K562 (cell line): ENCODE results near the gene GTF2A1L. TPM values are rescaled to one million over a fixed set of nuclear protein-coding genes. Genes with fewer than 3 reads are reported as not detected.
A peak's percentile ranks its signal among the peaks of the same experiment; 100 is the strongest.

Source experiments
- ARNT ChIP-seq, 2 experiments: fragments of 450-650 bp; IDR thresholded peaks; 2 replicates each; pipeline ENCODE4 v1.6.1; 2016; ENCODE audit warnings: mild to moderate bottlenecking in 1 of 2
- ATF3 ChIP-seq, 2 experiments: fragments of 450-650 bp in 1 of 2; sonication (generic) in 1 of 2; formaldehyde crosslinking in 1 of 2; IDR thresholded peaks in 1 of 2; conservative IDR thresholded peaks in 1 of 2; 2 replicates each; pipeline versions ENCODE4 v1.6.1 to v1.8.1; 2016 to 2023; ENCODE audit warnings: mild to moderate bottlenecking in 2 of 2, moderate library complexity in 2 of 2, inconsistent platforms in 1 of 2, missing genetic modification reagents in 1 of 2
- CLOCK ChIP-seq: fragments of 250-450 bp; sonication (Bioruptor Pico); IDR thresholded peaks from 2 replicates; pipeline ENCODE4 v1.4.0; 2020; ENCODE audit warnings: mild to moderate bottlenecking, moderate library complexity, borderline replicate concordance
- CSDE1 ChIP-seq, 2 experiments: fragments of 450-650 bp; IDR thresholded peaks; 2 replicates each; pipeline ENCODE4 v1.6.1; 2016; ENCODE audit warnings: mild to moderate bottlenecking in 1 of 2
- CXXC5 ChIP-seq: fragments of 250-450 bp; sonication (Bioruptor Pico); IDR thresholded peaks from 2 replicates; pipeline ENCODE4 v1.8.0; 2022; ENCODE audit warnings: inconsistent platforms, mild to moderate bottlenecking, moderate library complexity
- KHSRP ChIP-seq: fragments of 450-650 bp; IDR thresholded peaks from 2 replicates; pipeline ENCODE4 v1.6.1; 2017
- RAD21 ChIP-seq, 2 experiments: fragments of 250-450 bp in 1 of 2; fragments of 450-650 bp in 1 of 2; sonication (Bioruptor Pico) in 1 of 2; formaldehyde crosslinking in 1 of 2; IDR thresholded peaks in 1 of 2; conservative IDR thresholded peaks in 1 of 2; 2 replicates each; pipeline versions ENCODE4 v1.4.0 to v1.8.0; 2020 to 2022; ENCODE audit warnings: mild to moderate bottlenecking in 2 of 2, moderate library complexity in 1 of 2
- RUNX1 ChIP-seq: sonication (generic); IDR thresholded peaks from 2 replicates; pipeline ENCODE4 v1.6.1; 2016; ENCODE audit warnings: antibody characterized with exemption, low read depth
- SMAD3 ChIP-seq: fragments of 450-650 bp; formaldehyde crosslinking; conservative IDR thresholded peaks from 2 replicates; pipeline ENCODE4 v1.4.0; 2020; ENCODE audit warnings: mild to moderate bottlenecking
- SMC3 ChIP-seq: conservative IDR thresholded peaks from 2 replicates; pipeline ENCODE4 v1.6.1; 2011; ENCODE audit warnings: low read depth, low read length, improper control_type of control experiment; ENCODE audit not compliant: insufficient read depth
- ZFPM2 ChIP-seq: fragments of 250-450 bp; sonication (Bioruptor Pico); IDR thresholded peaks from 2 replicates; pipeline ENCODE4 v1.5.1; 2022; ENCODE audit warnings: mild to moderate bottlenecking
- ZFX ChIP-seq: sonication (generic); formaldehyde crosslinking; IDR thresholded peaks from 2 replicates; pipeline ENCODE4 v1.8.0; 2022; ENCODE audit warnings: mild to moderate bottlenecking, missing genetic modification reagents, moderate library complexity
- ZNF124 ChIP-seq: sonication (generic); formaldehyde crosslinking; IDR thresholded peaks from 2 replicates; pipeline ENCODE4 v1.8.1; 2022; ENCODE audit warnings: missing genetic modification reagents
- ZNF140 ChIP-seq: fragments of 250-450 bp; sonication (Bioruptor Pico); IDR thresholded peaks from 2 replicates; pipeline ENCODE4 v1.8.0; 2021; ENCODE audit warnings: moderate library complexity, mild to moderate bottlenecking, inconsistent platforms
- ZNF174 ChIP-seq: fragments of 250-450 bp; sonication (Bioruptor Pico); IDR thresholded peaks from 2 replicates; pipeline ENCODE4 v1.4.0; 2020; ENCODE audit warnings: mild to moderate bottlenecking
- ZNF3 ChIP-seq: fragments of 250-450 bp; sonication (Bioruptor Pico); IDR thresholded peaks from 2 replicates; pipeline ENCODE4 v1.5.0; 2021; ENCODE audit warnings: mild to moderate bottlenecking, moderate library complexity
- ZNF347 ChIP-seq: fragments of 450-650 bp; formaldehyde crosslinking; IDR thresholded peaks from 2 replicates; pipeline ENCODE4 v1.4.0; 2020; ENCODE audit warnings: low read depth, mild to moderate bottlenecking, moderate library complexity
- ZNF584 ChIP-seq: fragments of 200-800 bp; sonication (Bioruptor generic); IDR thresholded peaks from 2 replicates; pipeline ENCODE4 v1.6.1; 2016; ENCODE audit warnings: low read depth, mild to moderate bottlenecking, missing genetic modification characterization, missing compliant biosample characterization
- polyA plus RNA-seq, 8 experiments: library from polyadenylated mRNA; depleted of rRNA in 4 of 8; stranded (reverse) in 5 of 8; unstranded in 3 of 8; fragments of >200 nt; fragmentation: Nextera tagmentation in 2 of 8; fragmentation: Illumina TruSeq in 1 of 8; extraction: Ambion mirVana in 2 of 8; extraction: Trizol in 1 of 8; gene quantifications; 2 replicates each; pipeline versions ENCODE4 v1.2.1 to v1.2.3, GENCODE V29; 2011 to 2014; ENCODE audit warnings: inconsistent platforms in 1 of 8, missing spikeins in 1 of 8
- total RNA-seq, 7 experiments: library from RNA; depleted of rRNA in 6 of 7; stranded (reverse); fragments of >200 nt in 6 of 7; fragmentation: Illumina TruSeq in 2 of 7; extraction: Trizol in 2 of 7; gene quantifications; 2 replicates each; pipeline versions ENCODE4 v1.2.1 to v1.2.3, GENCODE V29; 2011 to 2021; ENCODE audit warnings: low replicate concordance in 1 of 7
- TF ChIP-seq, protein P1 (sequence below): fragments of 450-650 bp; formaldehyde crosslinking; IDR thresholded peaks from 2 replicates; pipeline ENCODE4 v1.4.0; 2020; ENCODE audit warnings: mild to moderate bottlenecking, moderate library complexity

Gene GTF2A1L
- total and polyA plus RNA-seq, 9 of the 15 experiments (the other 6 are each of a cell fraction or from before 2014, with no cell fraction given): 0.05 to 0.35 (median 0.12) TPM; not detected in 5

GRCh38 chr2:48600204-48600813 is 17.3 kb upstream of the GTF2A1L start (continued):
- TF ChIP-seq ZFX (CRISPR knock-in tag) (no peak), ZNF124 (CRISPR knock-in tag) (no peak), KHSRP (no peak), ZNF3 (CRISPR knock-in tag) (no peak), CLOCK (CRISPR knock-in tag) (no peak), ZNF140 (CRISPR knock-in tag) (no peak), CSDE1 (IDR thresholded peaks at IDR 0.05) (no peak), ZNF584 (no peak), SMC3 (peak; percentile 73), CXXC5 (CRISPR knock-in tag) (no peak), SMAD3 (CRISPR knock-in tag) (no peak), ARNT (IDR thresholded peaks at IDR 0.05) (no peak), RUNX1 (no peak), ZNF347 (no peak), ZFPM2 (CRISPR knock-in tag) (no peak), ATF3 (IDR thresholded peaks at IDR 0.05) (no peak), ATF3 (CRISPR knock-in tag; conservative IDR thresholded peaks at IDR 0.05) (no peak), ZNF174 (CRISPR knock-in tag) (no peak), RAD21 (CRISPR knock-in tag; conservative IDR thresholded peaks at IDR 0.05 in 1 of 2, IDR thresholded peaks at IDR 0.05 in 1 of 2) (peak; percentile 87 to 90)
- TF ChIP-seq, protein P1, sequence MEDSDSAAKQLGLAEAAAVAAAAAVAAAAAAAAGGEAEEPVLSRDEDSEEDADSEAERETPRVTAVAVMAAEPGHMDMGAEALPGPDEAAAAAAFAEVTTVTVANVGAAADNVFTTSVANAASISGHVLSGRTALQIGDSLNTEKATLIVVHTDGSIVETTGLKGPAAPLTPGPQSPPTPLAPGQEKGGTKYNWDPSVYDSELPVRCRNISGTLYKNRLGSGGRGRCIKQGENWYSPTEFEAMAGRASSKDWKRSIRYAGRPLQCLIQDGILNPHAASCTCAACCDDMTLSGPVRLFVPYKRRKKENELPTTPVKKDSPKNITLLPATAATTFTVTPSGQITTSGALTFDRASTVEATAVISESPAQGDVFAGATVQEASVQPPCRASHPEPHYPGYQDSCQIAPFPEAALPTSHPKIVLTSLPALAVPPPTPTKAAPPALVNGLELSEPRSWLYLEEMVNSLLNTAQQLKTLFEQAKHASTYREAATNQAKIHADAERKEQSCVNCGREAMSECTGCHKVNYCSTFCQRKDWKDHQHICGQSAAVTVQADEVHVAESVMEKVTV (CRISPR knock-in tag): peak; percentile 67
